SK-N-SH treated with all-trans-retinoic acid at 6 μM for 48 hours (cell line): Measurements from ENCODE around the gene MRPS16.

Experiments used
- ARNTL ChIP-seq: fragments of 450-650 bp; formaldehyde crosslinking; IDR thresholded peaks from 2 replicates; pipeline ENCODE4 v1.5.0; 2020; ENCODE audit warnings: low read depth, mild to moderate bottlenecking, moderate library complexity, borderline replicate concordance
- BACH2 ChIP-seq: fragments of 250-450 bp; sonication (Bioruptor Pico); IDR thresholded peaks from 2 replicates; pipeline ENCODE4 v1.9.0; 2021; ENCODE audit warnings: mild to moderate bottlenecking, borderline replicate concordance
- CREB5 ChIP-seq: fragments of 250-450 bp; sonication (Bioruptor Pico); IDR thresholded peaks from 2 replicates; pipeline ENCODE4 v1.5.1; 2020; ENCODE audit warnings: low read depth, mild to moderate bottlenecking, moderate library complexity
- CSRNP3 ChIP-seq: fragments of 250-450 bp; sonication (Bioruptor Pico); IDR thresholded peaks from 2 replicates; pipeline ENCODE4 v1.5.1; 2021; ENCODE audit warnings: mild to moderate bottlenecking, moderate library complexity
- OSR1 ChIP-seq: fragments of 250-450 bp; sonication (Bioruptor Pico); IDR thresholded peaks from 2 replicates; pipeline ENCODE4 v1.8.0; 2022; ENCODE audit warnings: moderate library complexity, mild to moderate bottlenecking, inconsistent platforms
- PATZ1 ChIP-seq: fragments of 250-450 bp; sonication (Bioruptor Pico); IDR thresholded peaks from 2 replicates; pipeline ENCODE4 v1.8.0; 2020; ENCODE audit warnings: mild to moderate bottlenecking, moderate library complexity, borderline replicate concordance
- POU6F1 ChIP-seq: fragments of 250-450 bp; sonication (Bioruptor Pico); IDR thresholded peaks from 2 replicates; pipeline ENCODE4 v1.8.0; 2021; ENCODE audit warnings: low read depth, mild to moderate bottlenecking, moderate library complexity, borderline replicate concordance
- SNAI2 ChIP-seq: fragments of 250-450 bp; sonication (Bioruptor Pico); IDR thresholded peaks from 2 replicates; pipeline ENCODE4 v1.5.0; 2020; ENCODE audit warnings: mild to moderate bottlenecking, moderate library complexity
- TCF4 ChIP-seq: fragments of 250-450 bp; sonication (Bioruptor Pico); IDR thresholded peaks from 2 replicates; pipeline ENCODE4 v1.8.0; 2021; ENCODE audit warnings: mild to moderate bottlenecking, moderate library complexity, borderline replicate concordance
- TOX ChIP-seq: fragments of 250-450 bp; sonication (Bioruptor Pico); IDR thresholded peaks from 2 replicates; pipeline ENCODE4 v1.8.0; 2021; ENCODE audit warnings: mild to moderate bottlenecking, moderate library complexity, borderline replicate concordance
- ZC3H10 ChIP-seq: fragments of 250-450 bp; sonication (Bioruptor Pico); IDR thresholded peaks from 2 replicates; pipeline ENCODE4 v1.5.1; 2021; ENCODE audit warnings: mild to moderate bottlenecking, moderate library complexity
- ZFP3 ChIP-seq: fragments of 250-450 bp; sonication (Bioruptor Pico); IDR thresholded peaks from 2 replicates; pipeline ENCODE4 v1.5.0; 2020; ENCODE audit warnings: mild to moderate bottlenecking, moderate library complexity
- ZNF565 ChIP-seq: fragments of 450-650 bp; formaldehyde crosslinking; conservative IDR thresholded peaks from 2 replicates; pipeline ENCODE4 v1.5.0; 2020; ENCODE audit warnings: low read depth, mild to moderate bottlenecking, moderate library complexity
- ZNF8 ChIP-seq: fragments of 450-650 bp; formaldehyde crosslinking; IDR thresholded peaks from 2 replicates; pipeline ENCODE4 v1.5.0; 2020; ENCODE audit warnings: mild to moderate bottlenecking, moderate library complexity

GRCh38 chr10:73296946-73297345, 44.5 kb upstream of the MRPS16 start:
- TF ChIP-seq TCF4 (CRISPR knock-in tag) (no peak), BACH2 (no peak), ZFP3 (CRISPR knock-in tag) (no peak), PATZ1 (CRISPR knock-in tag) (no peak), ZNF565 (CRISPR knock-in tag) (no peak), CREB5 (CRISPR knock-in tag) (no peak), SNAI2 (no peak), CSRNP3 (CRISPR knock-in tag) (no peak), ARNTL (no peak), POU6F1 (CRISPR knock-in tag) (no peak), ZC3H10 (no peak), OSR1 (CRISPR knock-in tag) (no peak), ZNF8 (CRISPR knock-in tag) (no peak), TOX (CRISPR knock-in tag) (no peak)
